LNCAP (cell line): Measurements from ENCODE around the gene IRAG1.

ENCODE experiments used
- TF ChIP-seq, protein P1 (sequence below): fragments of 450-650 bp; IDR thresholded peaks from 2 replicates; pipeline ENCODE4 v1.5.1; 2017; ENCODE audit warnings: mild to moderate bottlenecking

The IRAG1 gene

GRCh38 chr11:10663365-10663764, 30.2 kb downstream of the IRAG1 start:
- TF ChIP-seq, protein P1, sequence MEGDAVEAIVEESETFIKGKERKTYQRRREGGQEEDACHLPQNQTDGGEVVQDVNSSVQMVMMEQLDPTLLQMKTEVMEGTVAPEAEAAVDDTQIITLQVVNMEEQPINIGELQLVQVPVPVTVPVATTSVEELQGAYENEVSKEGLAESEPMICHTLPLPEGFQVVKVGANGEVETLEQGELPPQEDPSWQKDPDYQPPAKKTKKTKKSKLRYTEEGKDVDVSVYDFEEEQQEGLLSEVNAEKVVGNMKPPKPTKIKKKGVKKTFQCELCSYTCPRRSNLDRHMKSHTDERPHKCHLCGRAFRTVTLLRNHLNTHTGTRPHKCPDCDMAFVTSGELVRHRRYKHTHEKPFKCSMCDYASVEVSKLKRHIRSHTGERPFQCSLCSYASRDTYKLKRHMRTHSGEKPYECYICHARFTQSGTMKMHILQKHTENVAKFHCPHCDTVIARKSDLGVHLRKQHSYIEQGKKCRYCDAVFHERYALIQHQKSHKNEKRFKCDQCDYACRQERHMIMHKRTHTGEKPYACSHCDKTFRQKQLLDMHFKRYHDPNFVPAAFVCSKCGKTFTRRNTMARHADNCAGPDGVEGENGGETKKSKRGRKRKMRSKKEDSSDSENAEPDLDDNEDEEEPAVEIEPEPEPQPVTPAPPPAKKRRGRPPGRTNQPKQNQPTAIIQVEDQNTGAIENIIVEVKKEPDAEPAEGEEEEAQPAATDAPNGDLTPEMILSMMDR: no peak

DNA sequence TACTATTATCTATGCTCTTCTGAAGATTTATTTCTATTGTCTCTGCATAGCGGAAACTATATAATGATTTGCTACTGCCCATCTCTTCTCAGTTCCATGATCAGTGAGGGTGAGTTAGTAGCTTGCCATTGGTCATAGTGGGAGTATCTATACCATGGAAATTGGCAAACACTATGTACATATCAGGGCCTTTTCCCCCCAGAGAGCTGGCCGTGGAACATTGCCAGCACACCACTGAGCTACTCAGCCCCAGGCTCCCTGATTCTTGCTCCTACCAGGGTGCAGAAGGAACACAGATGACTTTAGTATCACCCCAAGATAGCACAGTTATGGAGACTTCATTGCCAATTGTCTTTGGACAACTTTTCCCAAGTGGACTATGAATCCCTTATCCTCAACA, 33.2 kb downstream of the IRAG1 start:
- TF ChIP-seq, protein P1: no peak

DNA sequence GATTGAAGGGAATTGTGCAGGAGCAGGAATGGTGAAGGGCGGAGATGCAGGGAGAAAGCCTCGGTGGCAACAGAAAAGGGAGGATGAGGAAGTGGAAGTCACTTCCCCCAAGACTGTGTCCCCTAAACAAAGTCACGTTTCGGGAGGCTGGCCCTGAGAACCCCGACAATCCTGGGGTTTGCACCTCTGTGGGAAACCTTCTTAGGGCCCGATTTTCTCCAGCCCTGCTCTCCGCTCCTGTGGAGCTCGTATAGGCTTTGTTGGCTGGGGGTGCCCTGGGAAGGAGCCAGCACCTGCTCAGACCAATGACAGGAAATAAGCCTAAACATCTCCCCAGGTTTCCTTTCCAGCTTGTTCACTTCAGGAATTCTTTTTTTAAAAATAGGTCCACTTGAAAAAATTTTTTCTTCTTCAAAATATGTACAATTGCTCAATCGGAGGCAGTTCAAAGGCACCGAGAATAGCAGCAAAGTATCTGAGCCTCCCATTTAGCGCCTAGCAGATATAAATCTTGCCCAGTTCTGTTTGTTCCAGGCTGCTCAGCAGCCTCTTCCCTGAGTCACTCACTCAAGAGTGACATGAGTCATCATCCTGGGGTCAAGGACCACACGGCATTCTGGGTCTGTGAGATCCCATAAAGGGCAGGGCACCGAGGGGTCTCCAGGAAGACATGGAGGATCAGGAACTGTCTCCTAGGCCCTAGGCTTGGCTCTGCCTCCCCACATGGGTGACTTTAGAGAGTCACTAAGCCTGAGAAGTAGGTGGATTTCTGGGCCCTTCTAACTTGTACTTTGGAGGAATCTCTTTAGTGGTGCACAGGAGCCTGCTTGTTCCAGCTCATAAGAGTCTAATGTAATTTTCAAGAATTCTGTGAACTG, 34.0 kb downstream of the IRAG1 start:
- TF ChIP-seq, protein P1: no peak

- TF ChIP-seq, protein P1: no peak
Measured at GRCh38 chr11:10658621-10659338, 34.8 kb downstream of the IRAG1 start.

- TF ChIP-seq, protein P1: no peak
Measured at GRCh38 chr11:10657308-10658271, 36.0 kb downstream of the IRAG1 start.

- TF ChIP-seq, protein P1: no peak
Measured at GRCh38 chr11:10655943-10656576, 37.5 kb downstream of the IRAG1 start.
